NCI-H460 (cell line): ENCODE measurements around the gene EPHB2. TPM values are rescaled to one million over a fixed set of nuclear protein-coding genes. Genes with fewer than 3 reads are reported as not detected.

ENCODE experiments used
- DNase-seq: peaks from one replicate; pipeline ENCODE4 v3.0.0-alpha.2; 2016; ENCODE audit warnings: low read depth; ENCODE audit errors: extremely low read depth
- total RNA-seq: library from RNA; depleted of rRNA; stranded (reverse); fragments of >200 nt; shearing (Covaris generic); gene quantifications from 2 replicates; pipeline ENCODE4 v1.2.3, GENCODE V29; 2014

The EPHB2 gene
- total RNA-seq, 1 experiment from 2014 or later, result 0.20 TPM

- DNase-seq, result no peak
These were observed 189.8 kb downstream of the EPHB2 start for GRCh38 chr1:22900451-22900850.

DNA sequence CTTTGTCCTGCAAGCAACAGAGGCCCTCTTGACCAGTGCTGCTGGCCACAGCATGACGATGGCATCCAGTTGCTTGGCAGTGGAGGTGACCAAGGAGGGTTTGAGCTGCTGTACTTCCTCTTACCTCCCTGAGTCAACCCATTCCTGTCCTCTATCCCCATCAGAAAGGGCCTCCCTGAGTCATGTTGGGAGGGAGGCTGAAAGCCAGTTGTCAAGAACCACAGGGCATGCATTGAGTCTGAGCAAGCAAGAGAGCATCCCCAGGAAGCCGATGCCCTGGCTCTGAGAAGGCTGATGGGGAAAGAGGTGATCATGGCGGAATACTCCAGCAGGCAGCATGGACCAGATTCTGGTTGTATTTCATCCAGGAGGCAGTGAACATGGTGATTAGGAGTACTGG lies 192.5 kb downstream of the EPHB2 start:
- DNase-seq, result no peak

- DNase-seq, result no peak
These were observed 196.3 kb downstream of the EPHB2 start for GRCh38 chr1:22906968-22907367.

GRCh38 chr1:22907528-22907927 lies 196.9 kb downstream of the EPHB2 start:
- DNase-seq, result no peak

DNA sequence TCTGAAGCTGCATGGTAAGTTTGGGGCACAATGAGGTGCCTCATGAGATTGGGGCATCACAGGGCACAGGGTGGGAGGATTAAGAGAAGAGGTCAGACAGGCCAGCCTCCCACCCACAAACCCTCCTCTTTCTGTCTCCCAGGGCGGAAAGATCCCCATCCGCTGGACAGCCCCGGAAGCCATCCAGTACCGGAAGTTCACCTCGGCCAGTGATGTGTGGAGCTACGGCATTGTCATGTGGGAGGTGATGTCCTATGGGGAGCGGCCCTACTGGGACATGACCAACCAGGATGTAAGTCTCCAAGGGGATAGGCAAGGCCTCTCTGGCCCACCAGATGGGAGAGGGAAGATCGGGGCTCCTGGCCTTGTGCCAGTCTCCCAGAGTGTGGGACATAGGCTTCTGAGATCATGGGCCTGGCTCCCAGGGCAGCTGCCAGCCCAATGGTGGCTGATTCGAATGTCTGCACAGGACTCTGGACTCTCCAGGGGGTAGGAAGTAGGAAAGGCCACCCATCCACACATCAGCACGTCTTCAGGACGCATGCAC lies 198.3 kb downstream of the EPHB2 start:
- DNase-seq, result no peak

GRCh38 chr1:22910286-22910685 lies 199.6 kb downstream of the EPHB2 start:
- no peak for DNase-seq

GRCh38 chr1:22910986-22911651 lies 200.5 kb downstream of the EPHB2 start:
- DNase-seq, result no peak

DNA sequence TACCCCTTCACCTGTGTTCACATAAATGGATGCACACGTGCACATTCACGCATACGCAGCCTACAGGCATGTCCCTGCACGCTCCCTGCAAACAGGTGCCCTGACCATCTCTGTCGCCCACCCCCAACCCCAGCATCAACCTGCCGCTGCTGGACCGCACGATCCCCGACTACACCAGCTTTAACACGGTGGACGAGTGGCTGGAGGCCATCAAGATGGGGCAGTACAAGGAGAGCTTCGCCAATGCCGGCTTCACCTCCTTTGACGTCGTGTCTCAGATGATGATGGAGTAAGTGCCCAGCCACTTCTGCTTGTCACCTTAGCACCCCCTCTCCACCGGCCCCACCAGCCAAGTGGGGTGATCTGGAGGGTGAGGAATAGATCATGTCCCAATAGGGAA lies 201.7 kb downstream of the EPHB2 start:
- DNase-seq, result no peak

- no peak for DNase-seq
These were observed 202.9 kb downstream of the EPHB2 start for GRCh38 chr1:22913421-22914141.

DNA sequence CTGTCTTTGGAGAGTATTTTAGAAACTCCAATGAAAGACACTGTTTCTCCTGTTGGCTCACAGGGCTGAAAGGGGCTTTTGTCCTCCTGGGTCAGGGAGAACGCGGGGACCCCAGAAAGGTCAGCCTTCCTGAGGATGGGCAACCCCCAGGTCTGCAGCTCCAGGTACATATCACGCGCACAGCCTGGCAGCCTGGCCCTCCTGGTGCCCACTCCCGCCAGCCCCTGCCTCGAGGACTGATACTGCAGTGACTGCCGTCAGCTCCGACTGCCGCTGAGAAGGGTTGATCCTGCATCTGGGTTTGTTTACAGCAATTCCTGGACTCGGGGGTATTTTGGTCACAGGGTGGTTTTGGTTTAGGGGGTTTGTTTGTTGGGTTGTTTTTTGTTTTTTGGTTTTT lies 203.5 kb downstream of the EPHB2 start:
- DNase-seq, result no peak

DNA sequence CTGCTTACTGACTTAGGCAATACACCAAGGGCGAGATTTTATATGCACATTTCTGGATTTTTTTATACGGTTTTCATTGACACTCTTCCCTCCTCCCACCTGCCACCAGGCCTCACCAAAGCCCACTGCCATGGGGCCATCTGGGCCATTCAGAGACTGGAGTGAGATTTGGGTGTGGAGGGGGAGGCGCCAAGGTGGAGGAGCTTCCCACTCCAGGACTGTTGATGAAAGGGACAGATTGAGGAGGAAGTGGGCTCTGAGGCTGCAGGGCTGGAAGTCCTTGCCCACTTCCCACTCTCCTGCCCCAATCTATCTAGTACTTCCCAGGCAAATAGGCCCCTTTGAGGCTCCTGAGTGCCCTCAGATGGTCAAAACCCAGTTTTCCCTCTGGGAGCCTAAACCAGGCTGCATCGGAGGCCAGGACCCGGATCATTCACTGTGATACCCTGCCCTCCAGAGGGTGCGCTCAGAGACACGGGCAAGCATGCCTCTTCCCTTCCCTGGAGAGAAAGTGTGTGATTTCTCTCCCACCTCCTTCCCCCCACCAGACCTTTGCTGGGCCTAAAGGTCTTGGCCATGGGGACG lies 204.1 kb downstream of the EPHB2 start:
- DNase-seq, result no peak

DNA sequence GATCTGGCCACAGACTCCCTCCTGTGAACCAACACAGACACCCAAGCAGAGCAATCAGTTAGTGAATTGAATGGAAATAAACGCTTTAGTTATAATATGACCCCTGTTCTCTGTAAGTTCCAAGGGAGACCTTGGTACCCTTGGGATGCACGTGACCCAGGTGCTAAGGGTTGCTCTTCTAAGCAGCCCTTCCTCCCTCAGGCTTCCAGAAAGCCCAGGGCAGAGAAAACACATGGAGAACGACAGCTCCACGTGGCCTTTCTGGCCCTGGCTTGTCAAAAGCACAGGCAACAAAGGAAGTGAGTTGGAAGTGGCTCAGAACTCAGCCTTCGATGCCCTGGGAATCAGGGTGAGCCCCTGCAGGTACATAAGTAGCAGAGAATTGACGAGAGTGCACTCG lies 204.6 kb downstream of the EPHB2 start:
- no peak for DNase-seq

DNA sequence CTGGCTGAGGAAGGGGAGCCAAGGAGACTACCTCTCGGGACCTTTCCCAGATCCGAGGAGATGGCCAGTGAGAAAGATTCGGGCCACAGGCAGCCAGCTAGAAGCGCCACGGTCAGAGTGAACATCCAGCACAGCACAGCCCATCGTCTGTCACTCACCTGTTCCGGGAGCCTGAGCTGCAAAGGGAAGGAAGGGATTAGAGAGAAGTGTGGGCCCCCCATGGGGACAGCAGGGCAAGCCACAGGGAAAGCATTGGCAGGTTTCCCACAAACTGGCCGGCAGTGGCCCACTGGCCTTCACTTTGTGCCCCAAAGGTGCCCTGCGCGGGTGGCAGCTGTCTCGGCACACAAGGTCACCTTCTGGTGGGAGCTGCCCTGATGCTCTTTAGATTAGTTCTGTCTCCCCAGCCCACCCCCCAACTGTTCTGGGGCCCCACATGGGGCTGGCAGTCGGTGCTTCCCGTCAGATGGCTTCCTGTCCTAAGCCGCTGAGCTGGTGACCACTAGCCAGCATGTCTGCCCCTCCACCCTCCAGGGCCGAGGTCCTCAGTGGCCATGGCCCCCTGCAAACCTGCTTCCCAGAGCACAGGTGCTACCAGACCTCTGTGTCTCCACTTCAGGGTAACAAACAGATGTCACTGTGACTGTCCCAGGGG lies 205.3 kb downstream of the EPHB2 start:
- DNase-seq, result no peak

GRCh38 chr1:22916471-22916820 lies 205.8 kb downstream of the EPHB2 start:
- no peak for DNase-seq

GRCh38 chr1:22917989-22918388 lies 207.3 kb downstream of the EPHB2 start:
- no peak for DNase-seq

- DNase-seq, result no peak
These were observed 208.0 kb downstream of the EPHB2 start for GRCh38 chr1:22918644-22919043.

DNA sequence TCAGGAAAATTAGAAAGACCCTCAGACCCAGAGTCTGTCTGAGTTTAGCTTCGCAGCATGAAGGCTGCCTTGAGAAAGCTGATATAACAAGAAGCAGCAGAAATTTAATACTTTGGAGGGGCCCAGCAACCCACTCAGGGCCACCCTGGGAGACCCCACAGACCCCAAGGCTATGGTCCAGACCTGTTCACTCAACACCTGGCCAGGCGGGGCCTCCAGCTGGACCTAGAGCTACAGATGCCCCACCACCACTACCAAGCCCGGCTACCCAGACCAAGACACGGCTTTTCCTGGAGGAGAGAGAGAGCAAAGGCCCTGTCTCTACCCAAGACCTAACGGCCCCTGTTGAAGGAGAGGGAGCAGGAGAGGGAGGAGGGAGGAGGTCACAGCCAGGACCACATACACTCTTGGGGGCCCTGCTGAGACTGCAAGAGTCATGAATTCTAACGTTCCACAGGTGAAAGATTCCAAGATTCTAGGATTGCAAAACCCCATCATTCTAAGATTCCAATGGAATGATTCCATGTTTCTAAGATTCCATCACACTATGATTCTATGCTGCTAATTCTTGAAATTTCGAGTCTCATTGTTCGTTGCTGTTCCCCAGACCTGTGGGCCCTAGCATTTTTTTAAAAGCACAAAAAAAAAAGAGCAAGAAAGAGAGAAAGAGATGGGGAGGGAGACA lies 208.8 kb downstream of the EPHB2 start:
- DNase-seq, result no peak

DNA sequence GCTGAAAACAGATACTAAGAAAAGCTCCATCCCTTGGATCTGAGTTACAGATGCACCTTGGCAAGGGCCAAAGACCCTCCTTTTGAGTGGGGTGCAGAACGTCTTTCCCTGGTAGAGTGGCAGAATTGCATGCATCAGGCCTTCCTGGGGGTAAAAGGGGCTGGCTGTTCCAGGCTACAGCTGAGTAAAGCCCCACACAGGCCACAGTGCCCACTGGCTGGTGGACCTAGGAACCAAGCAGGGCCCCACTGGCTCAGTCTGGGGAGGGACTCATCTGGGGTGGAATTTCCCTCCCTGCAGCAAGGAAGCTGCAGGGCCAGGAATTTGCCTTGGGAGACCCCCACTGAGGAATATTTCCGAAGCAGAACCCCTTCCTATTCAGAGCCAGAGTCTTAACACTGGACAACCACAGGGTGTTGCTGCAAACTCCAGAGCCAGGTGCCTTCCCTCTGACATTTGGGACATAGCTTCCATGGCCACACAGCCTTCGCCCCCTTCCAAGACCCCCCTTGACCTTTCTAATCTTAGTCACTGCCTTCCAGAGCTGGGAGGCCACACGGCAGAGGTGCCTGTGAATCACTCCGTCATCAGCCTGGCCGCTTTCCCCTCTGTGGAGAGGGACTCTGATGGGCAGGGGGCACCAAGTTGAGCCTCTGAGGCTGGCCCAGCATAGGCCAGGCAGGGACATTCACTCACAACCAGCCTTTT lies 209.5 kb downstream of the EPHB2 start:
- no peak for DNase-seq

DNA sequence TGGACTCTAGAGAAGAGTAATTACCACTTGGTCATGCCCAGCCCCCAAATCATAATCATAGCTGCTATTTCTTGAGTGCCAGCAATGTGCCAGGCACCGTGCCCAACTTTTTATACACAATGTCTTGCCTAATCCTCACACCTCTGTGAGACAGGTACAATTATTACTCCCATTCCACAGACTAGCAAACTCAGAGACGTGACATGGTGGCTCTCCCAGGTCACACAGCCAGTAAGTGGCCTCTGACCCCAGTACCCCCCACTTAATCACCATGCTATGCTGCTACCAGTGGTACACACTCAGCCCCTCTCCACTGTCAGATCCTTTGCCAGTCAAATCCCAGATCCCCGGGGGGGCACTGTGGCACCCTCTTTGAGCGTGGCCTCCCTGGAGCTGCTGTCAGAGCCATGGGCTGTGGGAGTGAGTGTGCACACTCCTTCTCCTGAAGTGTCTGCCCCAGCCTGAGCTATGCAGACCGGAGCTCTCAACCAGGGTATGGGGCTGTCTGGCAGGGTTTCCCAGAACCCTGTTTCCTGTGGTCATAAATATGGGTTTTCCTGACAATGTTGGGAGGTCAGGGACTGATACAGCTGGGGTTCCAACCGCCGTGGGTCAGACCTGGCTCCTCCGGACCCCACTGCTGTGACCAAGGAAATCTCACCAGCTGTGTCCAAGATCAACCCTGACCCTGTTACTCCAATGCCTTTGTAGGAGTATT lies 210.3 kb downstream of the EPHB2 start:
- no peak for DNase-seq
